Transverse colon (tissue), 4 donors: ENCODE data around the gene NPAS3. TPM values are rescaled to one million over a fixed set of nuclear protein-coding genes. Genes with fewer than 3 reads are reported as not detected.

Experiments used
- DNase-seq: peaks from one replicate; pipeline ENCODE4 v3.0.0-alpha.2; 2019
- H3K27ac ChIP-seq, 4 donors: fragments of 200-600 bp; sonication (generic); 2 replicates each; pipeline ENCODE4 v1.5.1; 2016 to 2018; ENCODE audit warnings: inconsistent platforms in 4 of 4
- H3K27me3 ChIP-seq: fragments of 200-600 bp; sonication (generic); 2 replicates; pipeline ENCODE4 v1.5.1; 2017; ENCODE audit warnings: inconsistent platforms
- H3K36me3 ChIP-seq, 4 donors: fragments of 200-600 bp; sonication (generic); 2 replicates each; pipeline ENCODE4 v1.5.1; 2017 to 2019; ENCODE audit warnings: inconsistent platforms in 4 of 4
- H3K4me1 ChIP-seq, 4 donors: fragments of 200-600 bp; sonication (generic); 2 replicates each; pipeline ENCODE4 v1.5.1; 2017 to 2020; ENCODE audit warnings: inconsistent platforms in 4 of 4
- H3K4me3 ChIP-seq, 4 donors: fragments of 200-600 bp; sonication (generic); 1 replicate in 1 of 4; 2 replicates in 3 of 4; pipeline versions ENCODE4 v1.5.1 to v1.6.1; 2017 to 2019; ENCODE audit warnings: inconsistent platforms in 4 of 4
- H3K9me3 ChIP-seq, 2 donors: fragments of 200-600 bp; sonication (generic); 2 replicates each; pipeline ENCODE4 v1.5.1; 2017 to 2019; ENCODE audit warnings: inconsistent platforms in 2 of 2
- EP300 ChIP-seq: sonication (generic); formaldehyde crosslinking; IDR thresholded peaks from one replicate; pipeline ENCODE4 v1.6.1; 2017; ENCODE audit warnings: antibody characterized with exemption, low read depth
- POLR2A ChIP-seq: fragments of 450-650 bp; IDR thresholded peaks from one replicate; pipeline ENCODE4 v1.6.1; 2016; ENCODE audit warnings: antibody characterized with exemption, mild to moderate bottlenecking, moderate library complexity
- POLR2AphosphoS5 ChIP-seq, 3 donors: sonication (generic); formaldehyde crosslinking; IDR thresholded peaks; one replicate each; pipeline ENCODE4 v1.6.1; 2016; ENCODE audit warnings: antibody characterized with exemption in 3 of 3
- WGBS, 2 donors: methylation state at CpG; one replicate each; pipeline ENCODE4 v1.1.5; 2018; ENCODE audit warnings: low coverage in 1 of 2; 5-methylcytosine and 5-hydroxymethylcytosine counted together
- in situ Hi-C, 4 donors: fragments of 200-750 bp; cut with MboI; loops; one replicate each; pipeline versions ENCODE4 v1.15.0 to v1.15.1; 2017; ENCODE audit warnings: low sequenced_read_pairs in 3 of 4, low pct_ligation_motif_present in 1 of 4, low pct_unique_long_range_greater_than_20kb in 1 of 4
- intact Hi-C: fragments of 100-400 bp; cut with DNase I; formaldehyde crosslinking; loops from one replicate; pipeline ENCODE4 v1.15.1; 2023; ENCODE audit warnings: low total_unique reads
- total RNA-seq, 4 donors: library from RNA; depleted of rRNA; stranded (reverse); fragments of >200 nt; gene quantifications; one replicate each; pipeline ENCODE4 v1.1.0, GENCODE V29; 2016
- TF ChIP-seq, protein P1 (sequence below), 5 experiments: fragments of 200-600 bp in 3 of 5; fragments of 450-650 bp in 2 of 5; sonication (generic) in 3 of 5; IDR thresholded peaks; 1 replicate in 2 of 5; 2 replicates in 3 of 5; pipeline ENCODE4 v1.5.1; 2016 to 2017; ENCODE audit warnings: antibody characterized with exemption in 5 of 5, inconsistent platforms in 3 of 5, mild to moderate bottlenecking in 2 of 5, moderate library complexity in 1 of 5

Gene NPAS3
- total RNA-seq, 4 donors from 2014 or later, result 0.96 to 6.4 (median 1.8) TPM

DNA sequence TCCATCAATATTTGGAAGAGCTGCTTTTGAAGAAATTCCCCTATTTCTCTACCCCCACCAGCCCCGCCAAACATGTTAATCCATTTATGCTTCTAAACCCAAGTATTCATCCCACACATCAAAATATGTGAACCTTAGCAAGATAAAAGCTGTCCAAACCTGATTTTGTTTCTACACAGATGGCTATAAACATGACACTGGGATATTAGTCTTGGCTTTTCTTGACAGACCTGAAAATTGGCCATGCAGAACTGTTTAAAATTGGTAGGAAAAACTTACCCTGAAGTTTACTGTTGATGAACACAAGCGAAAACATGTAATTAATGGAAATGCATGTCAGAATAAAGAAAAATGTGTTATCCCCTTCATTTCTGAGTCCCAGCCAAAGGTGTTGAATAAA, 642.2 kb downstream of the NPAS3 start:
- WGBS, 2 donors, result 83 to 92% methylated on average over 2 of the region's 2 CpGs
- intact Hi-C loops (no loop called here), in situ Hi-C loops (no loop called here)
- Histone ChIP-seq H3K9me3 (no peaks in the 10 kb centered on the region), H3K27me3 (no peaks in the 10 kb centered on the region), H3K36me3 (no peaks in the 10 kb centered on the region), H3K27ac (no peak overlapping the region), H3K4me3 (no peak overlapping the region), H3K4me1 (peaks cover 0 to 25% (median 10%) of the 10 kb centered on the region in 4 donors)
- no peak for DNase-seq
- TF ChIP-seq, protein P1, sequence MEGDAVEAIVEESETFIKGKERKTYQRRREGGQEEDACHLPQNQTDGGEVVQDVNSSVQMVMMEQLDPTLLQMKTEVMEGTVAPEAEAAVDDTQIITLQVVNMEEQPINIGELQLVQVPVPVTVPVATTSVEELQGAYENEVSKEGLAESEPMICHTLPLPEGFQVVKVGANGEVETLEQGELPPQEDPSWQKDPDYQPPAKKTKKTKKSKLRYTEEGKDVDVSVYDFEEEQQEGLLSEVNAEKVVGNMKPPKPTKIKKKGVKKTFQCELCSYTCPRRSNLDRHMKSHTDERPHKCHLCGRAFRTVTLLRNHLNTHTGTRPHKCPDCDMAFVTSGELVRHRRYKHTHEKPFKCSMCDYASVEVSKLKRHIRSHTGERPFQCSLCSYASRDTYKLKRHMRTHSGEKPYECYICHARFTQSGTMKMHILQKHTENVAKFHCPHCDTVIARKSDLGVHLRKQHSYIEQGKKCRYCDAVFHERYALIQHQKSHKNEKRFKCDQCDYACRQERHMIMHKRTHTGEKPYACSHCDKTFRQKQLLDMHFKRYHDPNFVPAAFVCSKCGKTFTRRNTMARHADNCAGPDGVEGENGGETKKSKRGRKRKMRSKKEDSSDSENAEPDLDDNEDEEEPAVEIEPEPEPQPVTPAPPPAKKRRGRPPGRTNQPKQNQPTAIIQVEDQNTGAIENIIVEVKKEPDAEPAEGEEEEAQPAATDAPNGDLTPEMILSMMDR (IDR thresholded peaks at IDR 0.05), result no peak
- TF ChIP-seq POLR2AphosphoS5 (IDR thresholded peaks at IDR 0.05) (no peak), EP300 (no peak), POLR2A (no peak)

DNA sequence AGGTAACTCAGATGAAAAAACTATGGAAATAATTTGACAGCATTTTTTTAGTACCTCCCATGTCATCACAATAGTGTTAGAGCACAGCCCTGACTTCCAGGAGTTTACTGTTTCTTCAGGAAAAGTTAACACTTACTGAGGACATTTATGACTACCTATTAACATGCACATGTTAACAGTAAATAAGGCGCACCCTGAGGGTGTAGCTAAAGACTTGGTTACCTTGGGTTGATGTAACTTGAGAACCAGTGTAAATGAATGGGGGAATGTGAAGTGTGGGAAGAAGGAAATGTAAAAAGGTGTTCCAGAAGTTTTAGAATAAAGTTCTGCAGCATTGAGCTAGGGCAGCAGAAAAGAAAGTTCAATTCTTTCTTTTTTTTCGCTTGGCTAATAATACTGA, 646.0 kb downstream of the NPAS3 start:
- H3K27ac ChIP-seq, result no peak overlapping the region
- peaks cover 0 to 11% (median 6%) of the 10 kb centered on the region in 4 donors for H3K4me1 ChIP-seq
- no peaks in the 10 kb centered on the region for H3K27me3 ChIP-seq
- H3K36me3 ChIP-seq, result no peaks in the 10 kb centered on the region
- no peak for TF ChIP-seq POLR2AphosphoS5 (IDR thresholded peaks at IDR 0.05)
- TF ChIP-seq, protein P1 (IDR thresholded peaks at IDR 0.05), result no peak
- no peak for TF ChIP-seq EP300
- no peak for TF ChIP-seq POLR2A
- H3K4me3 ChIP-seq, result no peak overlapping the region
- no peaks in the 10 kb centered on the region for H3K9me3 ChIP-seq
- WGBS, 2 donors, result 74 to 86% methylated on average over 2 of the region's 2 CpGs
- no peak for DNase-seq
- intact Hi-C loops (no loop called here), in situ Hi-C loops (no loop called here)

DNA sequence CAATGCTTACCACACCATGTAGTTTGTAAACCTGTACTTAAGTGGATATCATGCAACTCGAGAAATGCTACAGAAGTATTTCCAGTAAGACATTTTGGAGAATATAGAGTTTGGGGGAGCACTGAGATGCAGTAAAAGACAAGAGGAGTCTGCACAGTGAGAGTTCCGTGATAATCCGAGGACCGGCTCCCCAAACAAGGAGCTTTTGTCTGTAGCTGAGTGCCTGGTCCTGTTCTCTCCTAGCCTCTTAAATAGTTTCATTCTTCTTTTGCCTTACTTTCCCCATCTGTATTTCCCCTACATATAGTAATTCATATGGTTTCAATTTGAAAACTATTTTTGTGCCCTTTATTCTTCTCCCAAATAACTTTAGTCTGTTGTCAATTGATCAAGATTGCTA, 648.1 kb downstream of the NPAS3 start:
- in situ Hi-C loops, result no loop called here
- TF ChIP-seq POLR2AphosphoS5 (IDR thresholded peaks at IDR 0.05) (no peak), POLR2A (no peak), EP300 (no peak)
- TF ChIP-seq, protein P1 (IDR thresholded peaks at IDR 0.05), result no peak

DNA sequence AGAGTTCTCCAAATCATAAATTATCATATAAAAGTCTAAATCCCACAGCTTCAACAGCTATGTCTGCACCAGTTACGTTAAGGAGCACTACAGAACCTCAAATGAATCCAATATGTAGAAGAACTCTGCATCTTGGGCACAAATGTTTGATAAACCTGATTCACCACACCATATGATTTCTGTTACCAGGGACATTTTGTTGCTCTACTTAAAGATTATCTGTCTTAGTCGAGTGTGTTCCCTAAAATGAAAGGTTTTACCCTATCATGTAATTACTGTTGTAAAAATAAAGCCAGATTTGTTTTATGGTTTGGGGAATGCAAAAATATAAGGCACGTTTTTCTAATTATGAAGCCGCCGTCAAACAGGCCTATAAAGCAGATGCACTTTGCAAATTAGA, 649.1 kb downstream of the NPAS3 start:
- intact Hi-C loops (no loop called here), in situ Hi-C loops (no loop called here)
- TF ChIP-seq POLR2AphosphoS5 (IDR thresholded peaks at IDR 0.05) (no peak), EP300 (no peak), POLR2A (no peak)
- TF ChIP-seq, protein P1 (IDR thresholded peaks at IDR 0.05), result no peak
- Histone ChIP-seq H3K27me3 (no peaks in the 10 kb centered on the region), H3K4me3 (no peak overlapping the region), H3K36me3 (no peaks in the 10 kb centered on the region), H3K27ac (no peak overlapping the region), H3K4me1 (no peaks in the 10 kb centered on the region), H3K9me3 (no peaks in the 10 kb centered on the region)
- 78% methylated on average over 5 of the region's 5 CpGs for WGBS, 2 donors
- no peak for DNase-seq

More for the DNA sequence above, 648.1 kb downstream of the NPAS3 start:
- 85 to 86% methylated on average over 4 of the region's 4 CpGs for WGBS, 2 donors
- Histone ChIP-seq H3K27ac (no peak overlapping the region), H3K9me3 (no peaks in the 10 kb centered on the region), H3K27me3 (no peaks in the 10 kb centered on the region), H3K4me3 (no peak overlapping the region), H3K4me1 (no peaks in the 10 kb centered on the region), H3K36me3 (no peaks in the 10 kb centered on the region)
- no peak for DNase-seq
- intact Hi-C loops, result no loop called here
